Liver (tissue), 3 donors: ENCODE data around the gene PMM1.
A peak's percentile ranks its signal among the peaks of the same experiment; 100 is the strongest.

ENCODE experiments used
- FOXA1 ChIP-seq: IDR thresholded peaks from 2 replicates; pipeline ENCODE4 v1.6.1; 2016; ENCODE audit warnings: antibody characterized with exemption
- HNF4A ChIP-seq, 2 donors: conservative IDR thresholded peaks; 2 replicates each; pipeline ENCODE4 v1.6.1; 2016; ENCODE audit warnings: antibody characterized with exemption in 2 of 2, mild to moderate bottlenecking in 2 of 2
- JUND ChIP-seq, 2 donors: IDR thresholded peaks; 2 replicates each; pipeline ENCODE4 v1.6.1; 2016; ENCODE audit warnings: antibody characterized with exemption in 2 of 2
- RAD21 ChIP-seq, 2 donors: IDR thresholded peaks; 2 replicates each; pipeline ENCODE4 v1.6.1; 2016; ENCODE audit warnings: antibody characterized with exemption in 2 of 2, mild to moderate bottlenecking in 2 of 2
- RXRA ChIP-seq, 2 donors: IDR thresholded peaks; 2 replicates each; pipeline ENCODE4 v1.6.1; 2017 to 2018; ENCODE audit warnings: antibody characterized with exemption in 2 of 2, mild to moderate bottlenecking in 1 of 2
- TAF1 ChIP-seq: conservative IDR thresholded peaks from 2 replicates; pipeline ENCODE4 v1.6.1; 2016; ENCODE audit warnings: antibody characterized with exemption, mild to moderate bottlenecking
- YY1 ChIP-seq: IDR thresholded peaks from 2 replicates; pipeline ENCODE4 v1.6.1; 2016; ENCODE audit warnings: antibody characterized with exemption, mild to moderate bottlenecking
- TF ChIP-seq, protein P1 (sequence below): fragments of 150-350 bp; IDR thresholded peaks from 2 replicates; pipeline ENCODE4 v1.5.1; 2017; ENCODE audit warnings: improper control_type of control experiment, low read depth, low read length; ENCODE audit not compliant: missing input control
- TF ChIP-seq, protein P2 (sequence below): IDR thresholded peaks from 2 replicates; pipeline ENCODE4 v1.6.1; 2016; ENCODE audit warnings: antibody characterized with exemption, mild to moderate bottlenecking
- TF ChIP-seq, protein P3 (sequence below): IDR thresholded peaks from 2 replicates; pipeline ENCODE4 v1.6.1; 2016; ENCODE audit warnings: antibody characterized with exemption
- donor health status: healthy.
- donor health status: healthy.

DNA sequence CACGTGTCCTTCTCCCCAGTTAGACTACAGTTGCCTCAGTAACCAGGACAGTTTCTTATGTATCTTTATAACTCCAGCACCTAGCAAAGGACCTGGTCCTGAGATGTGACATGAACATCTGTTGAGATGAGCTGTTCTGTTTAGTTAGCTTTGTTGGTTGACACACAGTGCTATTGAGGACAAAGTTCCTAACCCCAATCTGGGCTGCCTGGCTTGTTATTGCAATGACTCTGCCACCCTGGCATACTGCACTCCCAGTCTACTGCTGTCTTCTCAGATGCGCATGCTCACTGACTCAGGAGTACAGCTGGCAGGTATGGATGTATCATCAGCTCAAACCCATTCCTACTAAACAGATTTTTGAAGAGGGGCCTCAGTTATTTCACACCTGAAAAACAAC, 23.8 kb upstream of the PMM1 start:
- TF ChIP-seq TAF1 (no peak), RXRA (IDR thresholded peaks at IDR 0.05) (peak; percentile 96 to 97), HNF4A (conservative IDR thresholded peaks at IDR 0.05) (peak; percentile 88 to 93), JUND (IDR thresholded peaks at IDR 0.05) (peak; percentile 27 to 83), YY1 (peak; percentile 61), RAD21 (IDR thresholded peaks at IDR 0.05) (peak; percentile 32 to 49), FOXA1 (peak; percentile 47)
- TF ChIP-seq, protein P1, sequence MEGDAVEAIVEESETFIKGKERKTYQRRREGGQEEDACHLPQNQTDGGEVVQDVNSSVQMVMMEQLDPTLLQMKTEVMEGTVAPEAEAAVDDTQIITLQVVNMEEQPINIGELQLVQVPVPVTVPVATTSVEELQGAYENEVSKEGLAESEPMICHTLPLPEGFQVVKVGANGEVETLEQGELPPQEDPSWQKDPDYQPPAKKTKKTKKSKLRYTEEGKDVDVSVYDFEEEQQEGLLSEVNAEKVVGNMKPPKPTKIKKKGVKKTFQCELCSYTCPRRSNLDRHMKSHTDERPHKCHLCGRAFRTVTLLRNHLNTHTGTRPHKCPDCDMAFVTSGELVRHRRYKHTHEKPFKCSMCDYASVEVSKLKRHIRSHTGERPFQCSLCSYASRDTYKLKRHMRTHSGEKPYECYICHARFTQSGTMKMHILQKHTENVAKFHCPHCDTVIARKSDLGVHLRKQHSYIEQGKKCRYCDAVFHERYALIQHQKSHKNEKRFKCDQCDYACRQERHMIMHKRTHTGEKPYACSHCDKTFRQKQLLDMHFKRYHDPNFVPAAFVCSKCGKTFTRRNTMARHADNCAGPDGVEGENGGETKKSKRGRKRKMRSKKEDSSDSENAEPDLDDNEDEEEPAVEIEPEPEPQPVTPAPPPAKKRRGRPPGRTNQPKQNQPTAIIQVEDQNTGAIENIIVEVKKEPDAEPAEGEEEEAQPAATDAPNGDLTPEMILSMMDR, result no peak
- TF ChIP-seq, protein P2, sequence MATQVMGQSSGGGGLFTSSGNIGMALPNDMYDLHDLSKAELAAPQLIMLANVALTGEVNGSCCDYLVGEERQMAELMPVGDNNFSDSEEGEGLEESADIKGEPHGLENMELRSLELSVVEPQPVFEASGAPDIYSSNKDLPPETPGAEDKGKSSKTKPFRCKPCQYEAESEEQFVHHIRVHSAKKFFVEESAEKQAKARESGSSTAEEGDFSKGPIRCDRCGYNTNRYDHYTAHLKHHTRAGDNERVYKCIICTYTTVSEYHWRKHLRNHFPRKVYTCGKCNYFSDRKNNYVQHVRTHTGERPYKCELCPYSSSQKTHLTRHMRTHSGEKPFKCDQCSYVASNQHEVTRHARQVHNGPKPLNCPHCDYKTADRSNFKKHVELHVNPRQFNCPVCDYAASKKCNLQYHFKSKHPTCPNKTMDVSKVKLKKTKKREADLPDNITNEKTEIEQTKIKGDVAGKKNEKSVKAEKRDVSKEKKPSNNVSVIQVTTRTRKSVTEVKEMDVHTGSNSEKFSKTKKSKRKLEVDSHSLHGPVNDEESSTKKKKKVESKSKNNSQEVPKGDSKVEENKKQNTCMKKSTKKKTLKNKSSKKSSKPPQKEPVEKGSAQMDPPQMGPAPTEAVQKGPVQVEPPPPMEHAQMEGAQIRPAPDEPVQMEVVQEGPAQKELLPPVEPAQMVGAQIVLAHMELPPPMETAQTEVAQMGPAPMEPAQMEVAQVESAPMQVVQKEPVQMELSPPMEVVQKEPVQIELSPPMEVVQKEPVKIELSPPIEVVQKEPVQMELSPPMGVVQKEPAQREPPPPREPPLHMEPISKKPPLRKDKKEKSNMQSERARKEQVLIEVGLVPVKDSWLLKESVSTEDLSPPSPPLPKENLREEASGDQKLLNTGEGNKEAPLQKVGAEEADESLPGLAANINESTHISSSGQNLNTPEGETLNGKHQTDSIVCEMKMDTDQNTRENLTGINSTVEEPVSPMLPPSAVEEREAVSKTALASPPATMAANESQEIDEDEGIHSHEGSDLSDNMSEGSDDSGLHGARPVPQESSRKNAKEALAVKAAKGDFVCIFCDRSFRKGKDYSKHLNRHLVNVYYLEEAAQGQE, result peak; percentile 79
- TF ChIP-seq, protein P3, sequence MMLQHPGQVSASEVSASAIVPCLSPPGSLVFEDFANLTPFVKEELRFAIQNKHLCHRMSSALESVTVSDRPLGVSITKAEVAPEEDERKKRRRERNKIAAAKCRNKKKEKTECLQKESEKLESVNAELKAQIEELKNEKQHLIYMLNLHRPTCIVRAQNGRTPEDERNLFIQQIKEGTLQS, result peak; percentile 13
